ENCODE results near the gene WIPF3.

Gene WIPF3

GRCh38 chr7:29854257-29854938 is 48.1 kb downstream of the WIPF3 start:
- Histone ChIP-seq H3K79me2 (ENCODE audit: control insufficient read depth, low read length) (no peaks in the 10 kb centered on the region), H3K4me1 (ENCODE audit: control insufficient read depth, low read length) (no peaks in the 10 kb centered on the region), H3F3A (ENCODE audit: control insufficient read depth, insufficient read depth) (no peaks in the 10 kb centered on the region), H4K20me1 (ENCODE audit: control insufficient read depth, insufficient read depth, low read depth, low read length) (no peaks in the 10 kb centered on the region), H3K27ac (ENCODE audit: low read depth, low read length) (no peak overlapping the region), H3K9me2 (replicated peaks; ENCODE audit: control insufficient read depth, low read length) (no peaks in the 10 kb centered on the region), H3K36me3 (ENCODE audit: control insufficient read depth, low read length) (no peaks in the 10 kb centered on the region), H3K27me3 (ENCODE audit: control insufficient read depth, low read length) (peaks cover 18% of the 10 kb centered on the region), H3K4me2 (ENCODE audit: low read length) (no peak overlapping the region), H3K9me3 (ENCODE audit: control insufficient read depth, insufficient read depth, low read length) (no peaks in the 10 kb centered on the region), H3K4me3 (ENCODE audit: low read length) (no peak overlapping the region)
- TF ChIP-seq CTCF (IDR thresholded peaks at IDR 0.05; ENCODE audit: low read depth, low read length, poor library complexity, severe bottlenecking), result no peak
- no peak for TF ChIP-seq EZH2phosphoT487 (IDR thresholded peaks at IDR 0.05; ENCODE audit: borderline replicate concordance, low read length)

DNA sequence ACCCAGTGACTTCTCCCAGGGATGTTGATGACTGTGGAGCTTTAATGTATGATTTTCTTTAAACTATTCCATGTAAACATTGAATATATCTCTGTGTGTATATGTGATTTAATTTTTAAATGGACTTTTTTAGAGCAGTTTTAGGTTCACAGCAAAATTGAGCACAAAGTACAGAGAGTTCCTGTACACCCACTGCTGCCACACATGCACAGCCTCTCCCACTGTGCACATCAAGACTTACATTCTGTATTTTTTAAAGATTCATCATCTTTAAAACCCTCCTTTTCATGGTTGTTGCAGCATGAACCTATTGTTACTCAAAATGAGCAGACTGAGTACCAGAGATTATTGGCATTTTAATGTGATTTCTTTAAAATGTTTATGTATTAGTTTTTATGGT is 51.3 kb downstream of the WIPF3 start:
- no peaks in the 10 kb centered on the region for H3F3A ChIP-seq (ENCODE audit: control insufficient read depth, insufficient read depth)
- H3K9me3 ChIP-seq (ENCODE audit: control insufficient read depth, insufficient read depth, low read length), result no peaks in the 10 kb centered on the region
- no peaks in the 10 kb centered on the region for H3K9me2 ChIP-seq (replicated peaks; ENCODE audit: control insufficient read depth, low read length)
- H3K36me3 ChIP-seq (ENCODE audit: control insufficient read depth, low read length), result no peaks in the 10 kb centered on the region
- no peak for TF ChIP-seq CTCF (IDR thresholded peaks at IDR 0.05; ENCODE audit: low read depth, low read length, poor library complexity, severe bottlenecking)
- TF ChIP-seq EZH2phosphoT487 (IDR thresholded peaks at IDR 0.05; ENCODE audit: borderline replicate concordance, low read length), result no peak
- H3K4me2 ChIP-seq (ENCODE audit: low read length), result no peak overlapping the region
- no peak overlapping the region for H3K4me3 ChIP-seq (ENCODE audit: low read length)
- no peak overlapping the region for H3K27ac ChIP-seq (ENCODE audit: low read depth, low read length)
- peaks cover 22% of the 10 kb centered on the region for H3K27me3 ChIP-seq (ENCODE audit: control insufficient read depth, low read length)
- no peaks in the 10 kb centered on the region for H3K79me2 ChIP-seq (ENCODE audit: control insufficient read depth, low read length)
- H3K4me1 ChIP-seq (ENCODE audit: control insufficient read depth, low read length), result no peaks in the 10 kb centered on the region
- H4K20me1 ChIP-seq (ENCODE audit: control insufficient read depth, insufficient read depth, low read depth, low read length), result no peaks in the 10 kb centered on the region

GRCh38 chr7:29858191-29858951 is 52.1 kb downstream of the WIPF3 start:
- peaks cover 20% of the 10 kb centered on the region for H3K27me3 ChIP-seq (ENCODE audit: control insufficient read depth, low read length)
- H3K4me3 ChIP-seq (ENCODE audit: low read length), result no peak overlapping the region
- H3K4me1 ChIP-seq (ENCODE audit: control insufficient read depth, low read length), result no peaks in the 10 kb centered on the region
- no peaks in the 10 kb centered on the region for H3K9me2 ChIP-seq (replicated peaks; ENCODE audit: control insufficient read depth, low read length)
- H3F3A ChIP-seq (ENCODE audit: control insufficient read depth, insufficient read depth), result no peaks in the 10 kb centered on the region
- no peaks in the 10 kb centered on the region for H3K79me2 ChIP-seq (ENCODE audit: control insufficient read depth, low read length)
- no peak overlapping the region for H3K27ac ChIP-seq (ENCODE audit: low read depth, low read length)
- H3K9me3 ChIP-seq (ENCODE audit: control insufficient read depth, insufficient read depth, low read length), result no peaks in the 10 kb centered on the region
- H3K4me2 ChIP-seq (ENCODE audit: low read length), result no peak overlapping the region
- no peaks in the 10 kb centered on the region for H3K36me3 ChIP-seq (ENCODE audit: control insufficient read depth, low read length)
- no peaks in the 10 kb centered on the region for H4K20me1 ChIP-seq (ENCODE audit: control insufficient read depth, insufficient read depth, low read depth, low read length)
- no peak for TF ChIP-seq CTCF (IDR thresholded peaks at IDR 0.05; ENCODE audit: low read depth, low read length, poor library complexity, severe bottlenecking)
- TF ChIP-seq EZH2phosphoT487 (IDR thresholded peaks at IDR 0.05; ENCODE audit: borderline replicate concordance, low read length), result no peak
